ENCODE data around the gene USP22. TPM values are rescaled to one million over a fixed set of nuclear protein-coding genes. Genes with fewer than 3 reads are reported as not detected.

Gene USP22
- total RNA-seq, 4 donors from 2014 or later: 74.7 to 113 (median 106) TPM

- intact Hi-C loops (cut with DNase I; ENCODE audit: low total_unique reads): no loop called here
- 85 to 86% methylated on average over 3 of the region's 3 CpGs for WGBS, 2 donors
Observed at GRCh38 chr17:20967776-20968175, 75.0 kb downstream of the USP22 start.

GRCh38 chr17:20966870-20967269 lies 75.9 kb downstream of the USP22 start:
- TF ChIP-seq CTCF (IDR thresholded peaks at IDR 0.05) (no peak), POLR2A (IDR thresholded peaks at IDR 0.05) (no peak)
- intact Hi-C loops (cut with DNase I; ENCODE audit: low total_unique reads): no loop called here
- no peak overlapping the region for H3K4me3 ChIP-seq (ENCODE audit: low read depth, poor library complexity, severe bottlenecking)
- DNase-seq (ENCODE audit: low spot score in 2 of 2): no peak
- 26 to 37% methylated on average over 2 of the region's 2 CpGs for WGBS, 2 donors

More at GRCh38 chr17:20967776-20968175, 75.0 kb downstream of the USP22 start:
- DNase-seq (ENCODE audit: low spot score in 2 of 2): no peak
- H3K4me3 ChIP-seq (ENCODE audit: low read depth, poor library complexity, severe bottlenecking): no peak overlapping the region
- TF ChIP-seq CTCF (IDR thresholded peaks at IDR 0.05) (no peak), POLR2A (IDR thresholded peaks at IDR 0.05) (no peak)

- TF ChIP-seq POLR2A (IDR thresholded peaks at IDR 0.05): no peak
- TF ChIP-seq CTCF (IDR thresholded peaks at IDR 0.05): no peak
- 77 to 88% methylated on average over 1 of the region's 1 CpG for WGBS, 2 donors
- no peak for DNase-seq (ENCODE audit: low spot score in 2 of 2)
- no peak overlapping the region for H3K4me3 ChIP-seq (ENCODE audit: low read depth, poor library complexity, severe bottlenecking)
- intact Hi-C loops (cut with DNase I; ENCODE audit: low total_unique reads): no loop called here
Observed at GRCh38 chr17:20965492-20965891, 77.3 kb downstream of the USP22 start.

- 28 to 33% methylated on average over 5 of the region's 5 CpGs for WGBS, 2 donors
- no peak overlapping the region for H3K4me3 ChIP-seq (ENCODE audit: low read depth, poor library complexity, severe bottlenecking)
- intact Hi-C loops (cut with DNase I; ENCODE audit: low total_unique reads): no loop called here
- TF ChIP-seq CTCF (IDR thresholded peaks at IDR 0.05): no peak
- TF ChIP-seq POLR2A (IDR thresholded peaks at IDR 0.05): no peak
- no peak for DNase-seq (ENCODE audit: low spot score in 2 of 2)
Observed at GRCh38 chr17:20961586-20961985, 81.2 kb downstream of the USP22 start.

GRCh38 chr17:20960871-20961270 lies 81.9 kb downstream of the USP22 start:
- TF ChIP-seq POLR2A (IDR thresholded peaks at IDR 0.05): no peak
- TF ChIP-seq CTCF (IDR thresholded peaks at IDR 0.05): no peak
- H3K4me3 ChIP-seq (ENCODE audit: low read depth, poor library complexity, severe bottlenecking): no peak overlapping the region
- DNase-seq (ENCODE audit: low spot score in 2 of 2): no peak
- WGBS, 2 donors: 81 to 84% methylated on average over 7 of the region's 7 CpGs
- intact Hi-C loops (cut with DNase I; ENCODE audit: low total_unique reads): no loop called here
